ENCODE data around the gene NDRG4. TPM values are rescaled to one million over a fixed set of nuclear protein-coding genes. Genes with fewer than 3 reads are reported as not detected.
"Not testable (repeated sequence)": the region's sequence is repeated elsewhere in the genome, so short reads cannot be mapped to it uniquely, and the experiment has no call there.

The NDRG4 gene
- total RNA-seq, 4 donors from 2014 or later, result 16.0 to 89.4 (median 56.1) TPM

GRCh38 chr16:58481931-58482330, 18.0 kb upstream of the NDRG4 start:
- intact Hi-C loops (cut with DNase I; ENCODE audit: low total_unique reads), result no loop called here
- H3K4me3 ChIP-seq, result no peak overlapping the region
- no peak for DNase-seq
- TF ChIP-seq POLR2A (IDR thresholded peaks at IDR 0.05) (no peak), CTCF (IDR thresholded peaks at IDR 0.05) (no peak)
- no peaks in the 10 kb centered on the region for H3K36me3 ChIP-seq
- no peak overlapping the region for H3K27ac ChIP-seq
- no peaks in the 10 kb centered on the region for H3K9me3 ChIP-seq
- H3K4me1 ChIP-seq, result no peaks in the 10 kb centered on the region
- no peaks in the 10 kb centered on the region for H3K27me3 ChIP-seq

- Histone ChIP-seq H3K27ac (no peak overlapping the region), H3K9me3 (no peaks in the 10 kb centered on the region), H3K4me1 (no peaks in the 10 kb centered on the region), H3K4me3 (no peak overlapping the region), H3K27me3 (no peaks in the 10 kb centered on the region), H3K36me3 (no peaks in the 10 kb centered on the region)
- intact Hi-C loops (cut with DNase I; ENCODE audit: low total_unique reads), result loop anchor here (5.0 kb wide), 1 partner anchor 138 kb away; no protein-coding TSS in a partner anchor
- TF ChIP-seq POLR2A (IDR thresholded peaks at IDR 0.05) (no peak), CTCF (IDR thresholded peaks at IDR 0.05) (no peak)
- DNase-seq, result no peak
Measured at GRCh38 chr16:58485184-58485887, 14.6 kb upstream of the NDRG4 start.

DNA sequence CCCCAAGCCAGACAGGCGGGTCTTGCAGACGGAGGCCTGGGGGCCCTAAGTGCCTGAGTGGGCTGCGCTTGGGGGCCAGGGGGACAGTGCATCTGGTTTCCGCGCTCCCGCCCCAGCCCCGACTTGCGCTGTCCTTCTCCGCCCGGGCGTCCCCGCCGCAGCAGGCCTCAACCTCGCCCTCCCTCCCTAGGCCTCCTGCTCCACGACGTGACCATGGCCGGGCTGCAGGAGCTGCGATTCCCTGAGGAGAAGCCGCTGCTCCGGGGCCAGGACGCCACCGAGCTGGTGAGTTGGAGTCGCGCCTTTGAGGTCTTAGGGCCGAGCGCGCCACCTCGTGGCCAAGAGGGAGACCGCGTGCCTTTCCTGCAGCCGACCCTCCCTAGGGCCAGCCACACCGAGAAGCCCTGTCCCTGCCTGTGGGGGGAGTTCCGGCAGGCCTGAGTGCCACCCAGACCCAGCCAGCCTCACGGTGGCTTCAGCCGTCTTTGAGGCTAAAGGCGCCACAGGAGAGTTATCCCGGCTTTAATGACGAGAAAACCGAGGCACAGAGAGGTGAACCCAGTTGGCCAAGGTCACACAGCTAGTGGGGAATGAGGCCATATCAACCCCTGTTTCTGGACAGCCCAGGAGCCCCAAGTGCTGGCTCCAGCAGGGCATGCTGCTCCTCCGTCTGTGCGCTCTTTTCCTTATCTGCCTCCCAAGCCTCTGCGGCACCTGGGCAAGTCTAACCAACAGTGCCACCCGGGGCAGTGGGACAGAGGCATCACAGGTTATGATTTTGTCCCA, 12.2 kb upstream of the NDRG4 start:
- no peak overlapping the region for H3K27ac ChIP-seq
- TF ChIP-seq POLR2A (IDR thresholded peaks at IDR 0.05) (no peak), CTCF (IDR thresholded peaks at IDR 0.05) (peak; percentile 91 to 96 (median 94))
- H3K36me3 ChIP-seq, result no peaks in the 10 kb centered on the region
- intact Hi-C loops (cut with DNase I; ENCODE audit: low total_unique reads), result loop anchor here (5.0 kb wide), 1 partner anchor 140 kb away; no protein-coding TSS in a partner anchor
- no peak overlapping the region for H3K4me3 ChIP-seq
- no peaks in the 10 kb centered on the region for H3K27me3 ChIP-seq
- H3K4me1 ChIP-seq, result no peaks in the 10 kb centered on the region
- DNase-seq, result peak; percentile 79 to 82
- no peaks in the 10 kb centered on the region for H3K9me3 ChIP-seq

GRCh38 chr16:58488531-58488930, 11.4 kb upstream of the NDRG4 start:
- no peak overlapping the region for H3K4me3 ChIP-seq
- no peak overlapping the region for H3K27ac ChIP-seq
- no peaks in the 10 kb centered on the region for H3K9me3 ChIP-seq
- no peak for DNase-seq
- no peaks in the 10 kb centered on the region for H3K27me3 ChIP-seq
- no peaks in the 10 kb centered on the region for H3K36me3 ChIP-seq
- TF ChIP-seq CTCF (IDR thresholded peaks at IDR 0.05), result no peak
- intact Hi-C loops (cut with DNase I; ENCODE audit: low total_unique reads), result loop anchor here (5.0 kb wide), 1 partner anchor 141 kb away; no protein-coding TSS in a partner anchor
- H3K4me1 ChIP-seq, result no peaks in the 10 kb centered on the region

DNA sequence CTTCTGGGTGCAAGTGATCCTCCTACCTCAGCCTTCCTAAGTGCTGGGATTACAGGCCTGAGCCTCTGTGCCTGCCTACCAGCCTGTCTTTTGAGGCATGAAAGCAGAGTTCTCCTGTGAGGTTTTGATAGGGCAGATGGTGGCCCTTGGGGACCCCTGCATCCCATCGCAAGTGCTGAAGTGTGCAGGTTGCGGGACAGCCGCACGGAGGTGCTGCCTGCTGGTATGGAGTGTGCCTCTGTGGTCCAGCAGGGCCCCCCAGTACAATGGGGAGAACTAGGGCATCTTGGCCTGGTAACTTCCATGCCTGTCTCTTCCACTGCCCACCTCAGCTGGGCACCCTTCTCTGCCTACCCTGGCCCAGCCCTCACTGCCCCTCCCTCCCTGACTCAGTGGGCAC, 9.9 kb upstream of the NDRG4 start:
- Histone ChIP-seq H3K27me3 (no peaks in the 10 kb centered on the region), H3K36me3 (no peaks in the 10 kb centered on the region), H3K9me3 (no peaks in the 10 kb centered on the region), H3K4me1 (no peaks in the 10 kb centered on the region), H3K27ac (no peak overlapping the region), H3K4me3 (no peak overlapping the region)
- intact Hi-C loops (cut with DNase I; ENCODE audit: low total_unique reads), result no loop called here
- TF ChIP-seq POLR2A (IDR thresholded peaks at IDR 0.05) (no peak), CTCF (IDR thresholded peaks at IDR 0.05) (no peak)
- no peak for DNase-seq

GRCh38 chr16:58490539-58490938, 9.4 kb upstream of the NDRG4 start:
- H3K36me3 ChIP-seq; H3K27me3 ChIP-seq; intact Hi-C loops (cut with DNase I; ENCODE audit: low total_unique reads); H3K4me1 ChIP-seq; DNase-seq; H3K4me3 ChIP-seq; H3K27ac ChIP-seq; H3K9me3 ChIP-seq: not testable (repeated sequence)

Measured in uterus (tissue), 4 donors.